GM10248 (cell line): ENCODE measurements around the gene SEC31A.
"Not testable (repeated sequence)": the region's sequence is repeated elsewhere in the genome, so short reads cannot be mapped to it uniquely, and the experiment has no call there.

Experiments
- CTCF ChIA-PET: fragments of 300-600 bp; sonication (Branson Sonifier 250); formaldehyde crosslinking; extraction: SDS; loops from one replicate; lab custom pipeline; 2021; ENCODE audit warnings: antibody characterized with exemption; lab: Yijun Ruan, JAX
- POLR2A ChIA-PET: fragments of 350-650 bp; sonication (Branson Sonifier 250); formaldehyde crosslinking; extraction: SDS; loops from one replicate; lab custom pipeline; 2020; ENCODE audit warnings: antibody characterized with exemption; lab: Yijun Ruan, JAX
- DNase-seq: peaks from one replicate; pipeline ENCODE4 v3.0.0; 2012; ENCODE audit errors: extremely low spot score
- CTCF ChIP-seq: IDR thresholded peaks from 2 replicates; pipeline ENCODE4 v1.5.1; 2012; ENCODE audit warnings: mild to moderate bottlenecking, low read depth; ENCODE audit errors: extremely low read depth, missing control alignments, control extremely low read depth

Gene SEC31A

GRCh38 chr4:82850684-82851083 is 40.3 kb downstream of the SEC31A start:
- ChIA-PET CTCF (interaction anchor here (0.6 to 2.0 kb wide), 6 partner anchors 9 to 50 kb away, joined by 3 to 7 read pairs (median 4); no protein-coding TSS in a partner anchor), POLR2A (no interaction called here)
- DNase-seq, result no peak
- no peak for TF ChIP-seq CTCF

GRCh38 chr4:82848706-82849105 is 42.2 kb downstream of the SEC31A start:
- POLR2A ChIA-PET, result interaction anchor here (0.6 kb wide), 1 partner anchor 186 kb away, joined by 5 read pairs; the partner anchor contains the start of gene COPS4
- no peak for DNase-seq
- CTCF ChIA-PET, result no interaction called here
- TF ChIP-seq CTCF, result no peak

- no peak for TF ChIP-seq CTCF
- ChIA-PET CTCF (interaction anchor here (0.8 to 2.9 kb wide), 6 partner anchors 11 to 63 kb away, joined by 3 to 18 read pairs (median 5); no protein-coding TSS in a partner anchor), POLR2A (no interaction called here)
- DNase-seq, result no peak
Measured at GRCh38 chr4:82842593-82842992, 48.4 kb downstream of the SEC31A start.

GRCh38 chr4:82839624-82840023 is 51.3 kb downstream of the SEC31A start:
- TF ChIP-seq CTCF, result no peak
- ChIA-PET CTCF (interaction anchor here (0.9 kb wide), 1 partner anchor 13 kb away, joined by 4 read pairs; no protein-coding TSS in a partner anchor), POLR2A (no interaction called here)
- DNase-seq, result no peak

DNA sequence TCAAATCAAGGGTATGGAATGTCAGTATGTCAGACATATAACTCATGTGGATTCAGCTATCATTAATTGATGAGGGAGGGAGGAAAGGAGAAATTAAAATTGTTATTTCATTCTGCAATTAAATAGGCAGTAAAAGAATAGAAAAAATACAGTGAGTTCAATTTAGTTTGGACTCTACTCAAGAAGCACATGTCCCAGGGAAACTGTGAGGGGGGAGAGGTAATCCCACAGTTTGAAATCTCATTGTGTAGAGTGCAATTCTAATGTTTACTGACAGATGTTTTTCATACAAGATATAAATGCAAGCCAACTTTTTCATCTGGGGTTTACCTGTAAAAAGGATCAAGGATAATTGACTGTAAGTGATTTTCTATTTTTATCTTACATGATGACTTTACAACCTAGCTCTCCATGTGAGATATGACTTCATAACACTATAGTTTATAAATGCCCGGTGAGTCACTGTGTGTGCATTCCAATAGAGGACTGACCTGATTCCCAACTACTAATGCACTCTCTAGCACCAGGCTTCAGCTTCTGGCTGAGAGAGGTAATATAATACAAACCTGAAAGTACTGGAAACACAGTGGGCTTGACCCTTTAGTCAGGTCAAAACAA is 57.1 kb downstream of the SEC31A start:
- no peak for TF ChIP-seq CTCF
- no peak for DNase-seq
- ChIA-PET POLR2A (no interaction called here), CTCF (no interaction called here)

- DNase-seq, POLR2A ChIA-PET, CTCF ChIA-PET: not testable (repeated sequence)
Measured at GRCh38 chr4:82833060-82833459, 57.9 kb downstream of the SEC31A start.

DNA sequence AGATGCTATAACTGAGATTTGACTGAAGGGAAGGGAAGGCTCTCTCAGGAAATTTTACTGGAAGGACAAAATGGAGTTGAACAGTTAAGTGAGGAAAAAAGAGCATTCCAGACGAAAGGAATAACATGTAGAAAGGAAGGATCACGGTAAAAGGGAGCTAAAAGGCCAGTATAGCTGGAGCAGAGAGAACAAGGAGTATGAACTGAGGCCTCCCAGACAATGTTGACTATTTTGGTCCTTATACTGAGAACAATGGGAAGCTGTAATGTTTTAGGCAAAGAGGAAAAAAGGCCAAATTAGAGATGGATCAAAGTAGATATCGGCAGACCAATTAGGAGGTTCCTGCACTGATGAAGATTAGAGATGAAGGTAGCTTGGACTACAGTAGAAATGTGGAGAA is 65.5 kb downstream of the SEC31A start:
- TF ChIP-seq CTCF, result no peak
- no peak for DNase-seq
- ChIA-PET POLR2A (no interaction called here), CTCF (interaction anchor here (1.2 to 1.6 kb wide), 3 partner anchors 13 to 18 kb away, joined by 4 to 7 read pairs (median 5); no protein-coding TSS in a partner anchor)
